Tongue (tissue), 2 donors: Measurements from ENCODE around the gene KCNJ16. TPM values are rescaled to one million over a fixed set of nuclear protein-coding genes. Genes with fewer than 3 reads are reported as not detected.

ENCODE experiments used
- DNase-seq: peaks from one replicate; pipeline ENCODE4 v3.0.0-alpha.2; 2015
- total RNA-seq: library from RNA; depleted of rRNA; stranded (reverse); fragments of >200 nt; gene quantifications from one replicate; pipeline ENCODE4 v1.2.3, GENCODE V29; 2014

Gene KCNJ16
- total RNA-seq, 1 donor from 2014 or later = 0.21 TPM

DNA sequence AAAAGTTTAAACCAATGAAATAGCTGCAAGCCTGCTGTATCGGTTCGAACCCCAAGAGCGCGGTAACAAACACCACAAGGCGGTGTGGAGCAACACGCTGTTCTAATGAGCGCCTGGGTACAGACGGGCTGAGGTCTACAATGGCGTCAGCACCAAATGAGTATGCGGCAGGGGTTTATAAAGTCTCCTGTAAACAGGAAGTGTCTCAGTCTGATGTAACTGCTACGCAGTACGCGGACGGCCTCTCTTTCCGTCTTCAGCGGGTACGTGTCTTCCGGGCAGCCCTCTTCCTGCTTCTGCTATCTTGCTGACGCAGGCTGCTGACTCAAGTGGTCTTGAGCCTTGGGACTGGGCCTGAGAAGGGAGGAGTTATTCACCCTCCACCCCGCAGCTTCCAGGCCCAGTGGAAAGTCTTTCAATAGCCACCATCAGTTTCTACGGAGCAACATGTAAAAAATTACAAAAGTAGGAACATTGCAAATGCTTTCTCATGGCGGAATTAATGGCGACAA lies 53.8 kb downstream of the KCNJ16 start:
- DNase-seq = no peak

- no peak for DNase-seq
These were observed 55.3 kb downstream of the KCNJ16 start for GRCh38 chr17:70130289-70130688.

GRCh38 chr17:70132505-70132904 lies 57.5 kb downstream of the KCNJ16 start:
- DNase-seq = no peak

DNA sequence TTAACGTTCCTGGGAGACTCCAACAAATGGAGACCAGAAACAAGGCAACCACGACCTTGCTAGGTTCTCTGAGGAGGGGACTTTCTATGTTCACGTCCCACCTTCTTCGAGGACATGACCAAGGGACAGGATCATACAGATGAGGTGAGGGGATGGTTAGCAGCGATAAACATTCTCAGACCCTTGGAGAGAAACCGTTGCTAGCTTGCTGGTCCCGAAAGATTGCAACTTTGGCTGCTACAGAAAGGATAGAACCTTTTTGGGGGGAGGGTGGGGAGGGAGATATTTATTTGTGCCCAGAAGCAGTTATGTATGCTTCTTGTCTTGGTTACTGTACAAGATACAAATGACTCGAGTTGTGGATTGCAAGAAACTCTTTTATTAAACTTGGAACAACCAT lies 59.0 kb downstream of the KCNJ16 start:
- no peak for DNase-seq

DNA sequence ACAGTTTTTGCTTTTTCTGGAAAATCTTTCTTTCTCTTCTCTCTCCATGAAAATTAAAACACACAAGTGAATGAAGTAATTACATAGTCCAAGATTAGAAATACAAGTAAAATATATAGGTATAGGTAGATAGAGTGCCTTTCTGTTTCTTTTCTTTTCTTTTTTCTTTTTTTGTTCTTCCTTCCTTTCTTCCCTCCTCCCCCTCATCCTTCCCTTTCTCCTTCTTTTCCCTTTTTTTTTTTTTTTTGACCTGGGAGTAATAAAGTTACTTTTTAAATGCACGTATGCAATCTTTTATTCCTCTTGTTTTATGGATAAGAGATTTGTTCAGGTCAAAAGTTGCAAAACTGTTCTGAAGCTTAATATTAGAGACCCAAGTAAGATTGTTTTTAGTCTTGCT lies 59.8 kb downstream of the KCNJ16 start:
- DNase-seq = no peak

DNA sequence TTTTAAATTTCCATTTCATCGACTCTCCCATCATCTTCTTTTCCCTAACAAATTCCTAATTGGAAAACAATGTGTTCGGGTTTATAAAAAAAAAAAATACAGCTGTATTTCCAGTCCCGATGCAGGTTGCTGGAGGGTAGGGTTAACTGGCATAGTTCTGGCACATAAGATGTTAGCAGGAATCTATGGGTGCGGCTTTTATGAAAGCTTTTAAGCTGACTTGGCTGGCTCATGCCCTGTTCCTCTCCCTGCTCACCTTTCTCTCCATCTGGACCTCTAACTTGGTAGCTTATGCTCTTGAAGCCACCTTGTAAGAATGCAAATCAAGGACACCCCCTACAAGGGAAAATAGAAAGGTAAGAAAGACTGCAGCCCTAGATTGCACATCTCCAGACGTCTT lies 61.1 kb downstream of the KCNJ16 start:
- DNase-seq = no peak

DNA sequence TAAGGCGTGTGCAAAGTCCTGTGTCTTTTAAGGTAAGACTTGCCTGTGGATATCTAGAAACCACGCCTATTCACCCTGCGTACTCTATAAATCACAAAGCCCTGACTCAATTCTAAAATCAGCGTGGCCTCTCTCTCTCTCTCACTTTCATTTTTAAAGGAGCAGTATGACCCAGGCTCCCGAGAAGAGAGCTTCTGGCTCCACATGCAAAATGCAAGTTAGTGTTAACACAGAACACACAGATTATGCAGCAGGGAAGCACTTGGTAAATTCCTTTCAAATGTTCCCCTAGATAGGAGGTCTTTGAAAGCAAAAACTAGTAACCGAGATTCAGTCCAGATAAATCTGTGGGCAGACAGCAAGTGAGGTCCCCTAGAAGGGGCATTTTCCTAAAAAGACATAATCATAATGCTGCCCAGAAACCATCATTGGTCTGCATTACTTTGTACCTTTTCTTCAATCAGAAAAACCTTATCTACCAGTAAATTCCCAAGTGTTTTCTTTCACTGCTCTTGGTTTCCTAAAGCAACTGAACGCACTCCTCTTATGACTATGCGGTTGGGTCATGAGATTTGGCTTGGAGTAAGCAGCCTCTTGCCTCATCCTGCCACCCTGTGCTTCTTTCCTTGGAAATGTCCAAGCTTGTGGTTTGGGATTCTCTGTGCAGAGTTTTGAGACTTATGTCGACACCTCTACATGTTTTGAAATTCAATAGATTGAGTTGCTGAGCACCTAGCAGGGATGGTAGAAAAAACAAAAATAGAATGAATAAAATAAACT lies 62.6 kb downstream of the KCNJ16 start:
- DNase-seq = peak; percentile 63

- peak; percentile 59 for DNase-seq
These were observed 63.4 kb downstream of the KCNJ16 start for GRCh38 chr17:70138291-70138865.

DNA sequence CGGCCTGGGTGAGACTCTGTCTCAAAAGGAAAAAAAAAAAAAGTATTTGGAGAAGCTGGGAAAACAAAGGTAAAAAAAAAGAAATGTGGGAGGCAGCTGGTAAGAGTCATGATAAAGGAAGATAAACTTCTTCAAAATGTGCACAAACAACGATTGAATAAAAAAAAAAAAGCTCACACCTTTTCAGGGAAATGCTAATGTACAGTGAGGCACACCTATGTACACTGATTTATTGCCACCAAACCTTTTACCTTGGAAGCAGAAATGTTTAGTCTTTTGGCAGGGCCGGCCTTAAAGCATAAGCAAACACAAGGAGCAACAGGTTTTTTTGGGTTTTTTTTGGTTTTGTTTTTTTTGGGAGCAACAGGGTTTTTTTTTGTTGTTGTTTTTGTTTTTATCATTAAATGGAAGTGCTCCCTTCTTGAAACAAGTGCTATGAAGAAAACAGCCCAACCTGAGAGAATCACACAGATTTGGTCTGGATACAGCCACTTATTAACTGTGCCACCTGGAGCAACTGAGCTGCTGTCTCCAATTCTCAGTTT lies 64.5 kb downstream of the KCNJ16 start:
- DNase-seq = no peak

GRCh38 chr17:70144260-70144846 lies 69.3 kb downstream of the KCNJ16 start:
- DNase-seq = peak; percentile 65

DNA sequence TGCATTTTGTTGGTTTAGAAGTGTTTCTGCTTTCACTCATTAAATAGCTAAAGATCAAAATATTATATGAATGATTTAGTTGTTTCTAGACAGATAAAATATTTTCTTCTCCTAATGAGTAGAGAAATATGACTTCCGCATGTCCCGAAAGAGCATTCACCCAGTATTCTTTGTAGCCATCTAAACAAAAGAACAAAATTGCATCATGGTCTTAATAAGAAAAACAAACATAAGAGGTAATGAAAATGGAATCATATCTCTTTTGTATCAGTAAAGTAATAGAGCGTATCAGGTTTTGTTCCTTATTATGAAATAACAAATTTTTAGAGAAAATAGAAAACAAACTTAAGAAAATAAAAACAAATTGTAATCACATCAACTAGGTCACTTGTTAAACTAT lies 78.2 kb downstream of the KCNJ16 start:
- no peak for DNase-seq

DNA sequence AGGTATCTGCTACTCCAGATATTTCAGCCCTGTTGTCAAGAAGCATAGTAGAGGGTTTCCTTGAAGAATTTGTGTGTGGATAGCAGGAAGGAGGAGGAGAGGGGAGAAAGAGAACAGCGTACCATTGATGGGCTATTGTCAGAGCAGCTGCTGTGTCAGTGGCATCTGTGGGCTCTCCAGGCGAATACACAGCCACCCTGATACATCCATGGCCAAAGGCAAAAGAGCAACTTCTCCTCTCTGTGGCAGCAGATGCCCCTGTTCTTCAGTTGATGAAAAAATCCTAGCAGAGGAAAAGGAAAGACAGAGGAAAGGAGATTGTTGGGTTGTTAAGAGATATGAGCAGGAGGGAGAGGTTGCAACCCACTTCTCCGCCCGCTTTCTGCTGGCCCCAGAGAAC lies 82.1 kb downstream of the KCNJ16 start:
- DNase-seq = no peak

GRCh38 chr17:70158180-70158579 lies 83.2 kb downstream of the KCNJ16 start:
- no peak for DNase-seq

- DNase-seq = no peak
These were observed 83.6 kb downstream of the KCNJ16 start for GRCh38 chr17:70158591-70158990.

- no peak for DNase-seq
These were observed 85.0 kb downstream of the KCNJ16 start for GRCh38 chr17:70159980-70160379.

DNA sequence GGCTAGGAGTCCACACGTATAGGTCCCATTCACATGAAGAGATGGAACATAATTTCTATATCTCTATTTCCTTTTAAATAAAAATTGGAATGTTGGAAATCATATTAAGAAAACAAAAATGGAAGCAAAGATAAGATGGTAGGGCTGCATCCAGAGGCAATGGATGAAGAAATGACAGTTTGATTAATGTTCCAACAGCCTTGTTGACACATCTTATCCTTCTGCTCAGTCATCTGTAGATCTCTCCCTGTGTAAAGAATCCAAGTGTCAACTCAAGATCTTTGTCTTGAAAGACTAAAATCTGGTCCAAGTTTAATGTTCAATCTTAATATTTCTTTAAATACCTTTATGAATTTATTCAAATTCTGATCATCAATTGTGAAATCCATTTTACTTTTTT lies 86.5 kb downstream of the KCNJ16 start:
- no peak for DNase-seq

DNA sequence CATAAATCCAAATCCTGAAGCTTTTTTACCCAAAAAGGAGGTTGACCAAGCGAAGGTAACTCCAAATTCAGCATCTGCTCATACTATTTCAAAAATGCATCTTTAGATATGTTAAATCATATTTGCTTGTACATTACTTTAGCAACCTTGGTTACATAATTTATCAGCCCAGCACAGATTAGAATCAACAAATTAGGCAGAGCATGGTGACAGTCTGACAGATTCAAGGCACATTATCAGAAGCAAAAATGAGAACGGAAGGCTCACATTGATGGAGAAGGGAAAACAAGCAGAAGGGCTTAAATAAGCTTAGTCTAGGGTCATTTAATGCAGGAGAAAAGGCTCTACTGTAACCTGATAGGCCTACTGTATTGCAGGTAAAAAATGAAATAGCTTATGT lies 90.4 kb downstream of the KCNJ16 start:
- no peak for DNase-seq

- no peak for DNase-seq
These were observed 91.6 kb downstream of the KCNJ16 start for GRCh38 chr17:70166615-70167014.

DNA sequence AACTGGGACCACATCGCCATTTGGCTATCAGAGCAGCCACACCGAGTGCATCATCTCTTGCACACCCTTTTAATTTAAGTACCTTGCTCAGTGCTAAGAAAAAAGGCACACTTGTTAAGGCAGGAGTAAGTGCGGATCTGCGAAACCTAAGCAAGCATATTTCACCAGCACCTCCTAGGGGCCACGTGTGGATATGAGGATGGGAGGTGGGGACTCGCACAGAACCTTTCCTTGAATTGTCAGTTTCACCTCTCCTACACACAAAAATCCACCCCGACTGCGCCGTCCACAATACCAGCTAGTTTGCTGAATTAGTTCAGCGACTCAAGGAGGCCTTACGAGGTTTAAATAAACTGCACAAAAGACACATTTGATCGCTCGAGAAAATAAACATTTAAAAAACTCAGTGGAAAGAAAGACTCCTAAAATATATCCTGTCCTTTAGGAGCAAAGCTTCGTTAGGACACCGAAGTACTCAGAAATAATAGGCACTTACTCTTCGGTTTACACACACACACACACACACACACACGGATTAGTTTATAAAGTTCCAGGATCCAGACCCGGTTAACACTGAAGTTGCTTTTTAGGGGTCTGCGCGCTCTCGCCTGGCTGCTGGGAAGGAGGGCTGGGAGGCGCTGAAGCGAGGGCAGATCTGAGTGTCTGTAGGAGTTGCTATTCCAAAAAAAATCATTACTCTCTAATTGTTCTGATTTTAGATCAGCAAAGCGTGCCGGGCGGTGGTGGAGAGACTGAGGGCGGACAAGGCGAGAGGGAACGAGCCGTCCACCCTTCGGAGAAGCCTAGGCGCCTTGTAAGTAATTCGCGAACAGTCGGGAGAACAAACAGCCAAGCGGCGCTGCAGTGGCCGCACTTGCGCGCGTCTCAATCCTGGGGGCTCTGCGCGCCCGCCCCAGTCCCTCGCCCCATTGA lies 93.3 kb downstream of the KCNJ16 start:
- DNase-seq = peak; percentile 86

DNA sequence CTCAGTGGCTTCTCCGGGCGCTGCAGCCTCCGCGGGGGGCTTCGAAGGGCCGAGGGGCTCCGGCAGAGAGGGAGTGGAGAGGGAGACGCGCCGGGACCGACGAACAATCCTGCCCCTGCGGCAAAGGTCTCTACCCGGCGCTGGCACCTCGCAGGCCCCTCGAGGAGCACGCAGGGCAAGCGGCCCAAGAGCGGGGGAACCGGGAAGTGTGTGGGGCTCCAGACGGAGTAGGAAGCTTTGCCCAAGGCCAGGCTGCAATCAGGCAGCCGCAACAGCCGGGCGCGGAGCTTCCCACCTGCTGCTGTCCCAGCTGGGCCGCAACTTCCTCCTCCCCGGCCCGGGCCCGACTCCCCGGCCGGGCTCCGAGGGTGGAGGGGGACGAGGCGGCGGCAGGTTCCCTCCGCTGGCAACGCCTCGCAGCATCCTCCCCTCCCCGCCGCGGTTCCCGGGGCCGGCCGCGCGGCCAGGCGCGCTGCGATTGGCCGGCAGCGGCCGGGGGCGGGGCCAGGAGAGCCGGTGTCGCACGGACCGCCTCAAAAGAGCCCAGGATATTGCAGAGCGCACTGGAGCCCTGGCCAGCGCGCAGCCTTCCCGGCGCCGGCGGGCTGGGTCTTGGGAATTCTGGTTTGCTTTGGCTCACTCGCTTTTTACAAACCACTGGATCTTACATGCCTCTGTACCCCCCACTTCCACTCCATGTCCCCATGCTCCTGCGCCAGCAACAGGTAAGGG lies 94.1 kb downstream of the KCNJ16 start, which contains the start of gene KCNJ2:
KCNJ2 (plus strand) TSS at position 556 of the 732 bp plus-strand sequence. CDS start 5,508 bp downstream, outside the sequence.
- peak; percentile 95 for DNase-seq
